Heart left ventricle (tissue), 13 donors: ENCODE measurements around the gene MGMT.

Source experiments
- CTCF ChIP-seq, 12 donors: fragments of 200-600 bp; sonication (generic) in 4 of 12; IDR thresholded peaks; one replicate each; pipeline versions ENCODE4 v1.5.0 to v1.8.0; 2018 to 2022; ENCODE audit warnings: antibody characterized with exemption in 12 of 12, mild to moderate bottlenecking in 5 of 12
- POLR2A ChIP-seq, 2 donors: fragments of 450-650 bp; IDR thresholded peaks; one replicate each; pipeline ENCODE4 v1.6.1; 2017; ENCODE audit warnings: antibody characterized with exemption in 2 of 2, mild to moderate bottlenecking in 2 of 2, moderate library complexity in 2 of 2
- donor health status: ischemic (EF 13 %, LVEDD 7.1; RV severe dilation, severe dysfunction).
- donor health status: DM: no; HTN: yes; CAD: no.
- donor health status: DM: no; HTN: no; CAD: no.
- donor health status: ischemic (EF 25% LVEDD 6.9; RV normal size, moderate dysfunction).
- donor health status: ischemic (EF 25% LVEDD 5.7; RV mildly dilated, moderate dysfunction).
- donor health status: ischemic (EF 35%, LVEDD 5.7; RV mildly dilated, moderate dysfunction).
- donor health status: nonischemic (EF 11% LVEDD 7.7; RV severe dilation, severe dysfunction).
- donor health status: DM: yes; HTN: yes; CAD: no.
- donor health status: PGD.
- donor health status: ischemic (EF 29% LVEDD 5.4; RV normal size, mild dysfunction).
- donor health status: nonischemic (EF 23%, LVEDD 6.1; RV moderate dilation, normal function).

- no peak for TF ChIP-seq CTCF (IDR thresholded peaks at IDR 0.05)
- TF ChIP-seq POLR2A (IDR thresholded peaks at IDR 0.05), result no peak
These were observed 132.1 kb downstream of the MGMT start for GRCh38 chr10:129599160-129599559.
